ENCODE measurements around the gene SERBP1. TPM values are rescaled to one million over a fixed set of nuclear protein-coding genes. Genes with fewer than 3 reads are reported as not detected.
"Not testable (repeated sequence)": the region's sequence is repeated elsewhere in the genome, so short reads cannot be mapped to it uniquely, and the experiment has no call there.

Gene SERBP1
- total RNA-seq, 6 experiments from 2014 or later: 192 to 263 (median 242) TPM

- Mint-ChIP-seq H3K36me3 (ENCODE audit: low read depth) (no peaks in the 10 kb centered on the region), H3K4me1 (ENCODE audit: low read depth) (no peaks in the 10 kb centered on the region; the same call in 1 of the 2 replicates), H3K27ac (no peak overlapping the region), H3K9me3 (no peaks in the 10 kb centered on the region), H3K27me3 (ENCODE audit: insufficient read depth) (peaks cover 16% of the 10 kb centered on the region), H3K4me3 (no peak overlapping the region)
- no peak for DNase-seq
- no peak for TF ChIP-seq CTCF (IDR thresholded peaks at IDR 0.05)
These were observed 21.6 kb upstream of the SERBP1 start for GRCh38 chr1:67451815-67452214.

- Mint-ChIP-seq H3K36me3 (ENCODE audit: low read depth) (no peaks in the 10 kb centered on the region), H3K27me3 (ENCODE audit: insufficient read depth) (peaks cover 15% of the 10 kb centered on the region), H3K9me3 (no peaks in the 10 kb centered on the region), H3K27ac (no peak overlapping the region), H3K4me1 (ENCODE audit: low read depth) (peaks cover 3% of the 10 kb centered on the region; the same call in 1 of the 2 replicates), H3K4me3 (no peak overlapping the region)
- no peak for DNase-seq
- TF ChIP-seq CTCF (IDR thresholded peaks at IDR 0.05): no peak
These were observed 21.2 kb upstream of the SERBP1 start for GRCh38 chr1:67451356-67451755.

- peaks cover 6% of the 10 kb centered on the region; the same call in 1 of the 2 replicates for H3K4me1 Mint-ChIP-seq (ENCODE audit: low read depth)
- H3K4me3 Mint-ChIP-seq: no peak overlapping the region
- H3K36me3 Mint-ChIP-seq (ENCODE audit: low read depth): no peaks in the 10 kb centered on the region
- no peak overlapping the region for H3K27ac Mint-ChIP-seq
- TF ChIP-seq CTCF (IDR thresholded peaks at IDR 0.05): no peak
- no peaks in the 10 kb centered on the region for H3K9me3 Mint-ChIP-seq
- DNase-seq: no peak
- peaks cover 9% of the 10 kb centered on the region for H3K27me3 Mint-ChIP-seq (ENCODE audit: insufficient read depth)
These were observed 16.7 kb upstream of the SERBP1 start for GRCh38 chr1:67446893-67447292.

GRCh38 chr1:67446014-67446413 lies 15.8 kb upstream of the SERBP1 start:
- H3K36me3 Mint-ChIP-seq (ENCODE audit: low read depth); H3K27ac Mint-ChIP-seq; H3K9me3 Mint-ChIP-seq; DNase-seq; H3K4me3 Mint-ChIP-seq; H3K27me3 Mint-ChIP-seq (ENCODE audit: insufficient read depth): not testable (repeated sequence)
- H3K4me1 Mint-ChIP-seq (ENCODE audit: low read depth): peaks cover 10% of the 10 kb centered on the region; the same call in 1 of the 2 replicates

- Mint-ChIP-seq H3K9me3 (no peaks in the 10 kb centered on the region), H3K27ac (no peak overlapping the region), H3K27me3 (ENCODE audit: insufficient read depth) (peaks cover 5% of the 10 kb centered on the region)
These were observed 11.6 kb upstream of the SERBP1 start for GRCh38 chr1:67441739-67442281.

GRCh38 chr1:67441183-67441582 lies 11.0 kb upstream of the SERBP1 start:
- Mint-ChIP-seq H3K36me3 (ENCODE audit: low read depth) (no peaks in the 10 kb centered on the region), H3K27me3 (ENCODE audit: insufficient read depth) (peaks cover 5% of the 10 kb centered on the region), H3K27ac (no peak overlapping the region), H3K4me1 (ENCODE audit: low read depth) (peaks cover 24% of the 10 kb centered on the region), H3K4me3 (no peak overlapping the region), H3K9me3 (no peaks in the 10 kb centered on the region)
- no peak for TF ChIP-seq CTCF (IDR thresholded peaks at IDR 0.05)
- no peak for DNase-seq

More at GRCh38 chr1:67441739-67442281, 11.6 kb upstream of the SERBP1 start:
- DNase-seq: no peak
- TF ChIP-seq CTCF (IDR thresholded peaks at IDR 0.05): no peak
- no peaks in the 10 kb centered on the region for H3K36me3 Mint-ChIP-seq (ENCODE audit: low read depth)
- H3K4me1 Mint-ChIP-seq (ENCODE audit: low read depth): peaks cover 29% of the 10 kb centered on the region
- H3K4me3 Mint-ChIP-seq: no peak overlapping the region
